SK-N-SH treated with all-trans-retinoic acid at 6 μM for 48 hours (cell line): ENCODE data around the gene ZDHHC20.

ENCODE experiments used
- ATAC-seq: fragments of 200-7000 bp; cut with Tn5 transposase; 3 replicates; pipeline ENCODE4 v1.9.1; 2020; ENCODE audit warnings: mild to moderate bottlenecking, moderate library complexity
- ARNTL ChIP-seq: fragments of 450-650 bp; formaldehyde crosslinking; IDR thresholded peaks from 2 replicates; pipeline ENCODE4 v1.5.0; 2020; ENCODE audit warnings: low read depth, mild to moderate bottlenecking, moderate library complexity, borderline replicate concordance
- BACH2 ChIP-seq: fragments of 250-450 bp; sonication (Bioruptor Pico); IDR thresholded peaks from 2 replicates; pipeline ENCODE4 v1.9.0; 2021; ENCODE audit warnings: mild to moderate bottlenecking, borderline replicate concordance
- CREB5 ChIP-seq: fragments of 250-450 bp; sonication (Bioruptor Pico); IDR thresholded peaks from 2 replicates; pipeline ENCODE4 v1.5.1; 2020; ENCODE audit warnings: low read depth, mild to moderate bottlenecking, moderate library complexity
- CSDC2 ChIP-seq: fragments of 250-450 bp; sonication (Bioruptor Pico); IDR thresholded peaks from 2 replicates; pipeline ENCODE4 v1.5.0; 2020; ENCODE audit warnings: mild to moderate bottlenecking, moderate library complexity
- CSRNP3 ChIP-seq: fragments of 250-450 bp; sonication (Bioruptor Pico); IDR thresholded peaks from 2 replicates; pipeline ENCODE4 v1.5.1; 2021; ENCODE audit warnings: mild to moderate bottlenecking, moderate library complexity
- GLIS3 ChIP-seq: fragments of 250-450 bp; sonication (Bioruptor Pico); IDR thresholded peaks from 2 replicates; pipeline ENCODE4 v1.5.0; 2020; ENCODE audit warnings: mild to moderate bottlenecking, moderate library complexity
- PATZ1 ChIP-seq: fragments of 250-450 bp; sonication (Bioruptor Pico); IDR thresholded peaks from 2 replicates; pipeline ENCODE4 v1.8.0; 2020; ENCODE audit warnings: mild to moderate bottlenecking, moderate library complexity, borderline replicate concordance
- POU6F1 ChIP-seq: fragments of 250-450 bp; sonication (Bioruptor Pico); IDR thresholded peaks from 2 replicates; pipeline ENCODE4 v1.8.0; 2021; ENCODE audit warnings: low read depth, mild to moderate bottlenecking, moderate library complexity, borderline replicate concordance
- RARB ChIP-seq: fragments of 250-450 bp; sonication (Bioruptor Pico); IDR thresholded peaks from 2 replicates; pipeline ENCODE4 v1.8.0; 2021; ENCODE audit warnings: mild to moderate bottlenecking, moderate library complexity
- TOX ChIP-seq: fragments of 250-450 bp; sonication (Bioruptor Pico); IDR thresholded peaks from 2 replicates; pipeline ENCODE4 v1.8.0; 2021; ENCODE audit warnings: mild to moderate bottlenecking, moderate library complexity, borderline replicate concordance
- ZC3H10 ChIP-seq: fragments of 250-450 bp; sonication (Bioruptor Pico); IDR thresholded peaks from 2 replicates; pipeline ENCODE4 v1.5.1; 2021; ENCODE audit warnings: mild to moderate bottlenecking, moderate library complexity
- ZFP3 ChIP-seq: fragments of 250-450 bp; sonication (Bioruptor Pico); IDR thresholded peaks from 2 replicates; pipeline ENCODE4 v1.5.0; 2020; ENCODE audit warnings: mild to moderate bottlenecking, moderate library complexity
- ZFP30 ChIP-seq: fragments of 450-650 bp; formaldehyde crosslinking; IDR thresholded peaks from 2 replicates; pipeline ENCODE4 v1.5.0; 2022; ENCODE audit warnings: mild to moderate bottlenecking, moderate library complexity
- ZNF565 ChIP-seq: fragments of 450-650 bp; formaldehyde crosslinking; conservative IDR thresholded peaks from 2 replicates; pipeline ENCODE4 v1.5.0; 2020; ENCODE audit warnings: low read depth, mild to moderate bottlenecking, moderate library complexity
- ZNF8 ChIP-seq: fragments of 450-650 bp; formaldehyde crosslinking; IDR thresholded peaks from 2 replicates; pipeline ENCODE4 v1.5.0; 2020; ENCODE audit warnings: mild to moderate bottlenecking, moderate library complexity

The ZDHHC20 gene

GRCh38 chr13:21399741-21400140 lies 59.4 kb downstream of the ZDHHC20 start:
- ATAC-seq = no peak
- TF ChIP-seq ZNF565 = no peak
- TF ChIP-seq ZC3H10 (CRISPR knock-in tag) = no peak
- no peak for TF ChIP-seq PATZ1 (CRISPR knock-in tag)
- no peak for TF ChIP-seq POU6F1
- no peak for TF ChIP-seq ZFP30 (CRISPR knock-in tag)
- no peak for TF ChIP-seq CSRNP3 (CRISPR knock-in tag)
- TF ChIP-seq, all 23 proteins: peak for 0

GRCh38 chr13:21395953-21396352 lies 63.1 kb downstream of the ZDHHC20 start:
- no peak for ATAC-seq

More at GRCh38 chr13:21395953-21396352, 63.1 kb downstream of the ZDHHC20 start:
- TF ChIP-seq CSDC2 (CRISPR knock-in tag) (no peak), POU6F1 (no peak), BACH2 (CRISPR knock-in tag) (no peak), ARNTL (CRISPR knock-in tag) (no peak), ZNF565 (no peak), RARB (no peak), TOX (CRISPR knock-in tag) (no peak), PATZ1 (CRISPR knock-in tag) (no peak), ZFP30 (CRISPR knock-in tag) (no peak), CREB5 (CRISPR knock-in tag) (no peak), ZNF8 (CRISPR knock-in tag) (no peak), CSRNP3 (CRISPR knock-in tag) (no peak), ZFP3 (CRISPR knock-in tag) (no peak), GLIS3 (CRISPR knock-in tag) (no peak)
